Measurements from ENCODE around the gene SHB. TPM values are rescaled to one million over a fixed set of nuclear protein-coding genes. Genes with fewer than 3 reads are reported as not detected.

The SHB gene
- polyA plus RNA-seq, 4 donors, result 14.8 to 24.6 (median 15.7) TPM

DNA sequence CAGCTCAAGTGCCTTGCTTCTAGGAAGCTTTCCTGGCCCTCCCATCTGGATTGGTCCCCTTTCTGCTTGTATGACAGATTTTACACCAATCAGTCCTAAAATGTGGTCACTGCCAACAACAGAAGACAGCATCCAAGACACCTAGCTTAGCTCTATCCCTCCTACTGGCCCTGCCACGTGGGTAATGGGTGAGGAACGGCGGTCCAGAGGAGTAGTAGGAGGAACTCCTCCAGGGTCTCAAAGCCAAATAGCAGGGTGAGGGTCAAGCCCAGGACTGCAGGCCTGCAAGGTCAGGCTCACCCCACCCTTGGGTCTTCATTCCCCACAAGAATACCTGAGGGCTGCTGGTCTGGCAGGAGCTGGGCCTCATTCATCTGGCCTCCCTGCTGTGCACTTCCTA is 108.4 kb downstream of the SHB start:
- no peak for DNase-seq (ENCODE audit: low read depth in 4 of 4, low spot score in 3 of 4)

DNA sequence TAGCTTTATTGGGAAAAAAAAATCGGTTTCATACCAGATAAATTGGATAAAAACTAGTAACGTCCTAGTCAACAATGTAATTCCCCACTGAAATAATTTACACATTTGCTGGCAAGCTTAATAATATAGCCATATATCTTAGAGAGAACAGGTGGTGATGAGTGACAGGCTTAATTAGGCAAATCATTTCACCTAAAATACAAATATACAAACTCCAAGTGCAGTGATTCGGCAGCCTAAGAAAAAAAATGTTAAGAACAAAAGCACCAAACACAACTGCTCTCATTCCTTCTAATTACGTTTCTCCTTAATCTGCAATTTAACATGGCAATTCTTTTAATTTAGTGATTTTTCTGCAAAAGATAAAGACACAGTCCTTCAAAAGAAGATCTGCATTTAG is 109.1 kb downstream of the SHB start:
- DNase-seq (ENCODE audit: low read depth in 4 of 4, low spot score in 3 of 4), result no peak

DNA sequence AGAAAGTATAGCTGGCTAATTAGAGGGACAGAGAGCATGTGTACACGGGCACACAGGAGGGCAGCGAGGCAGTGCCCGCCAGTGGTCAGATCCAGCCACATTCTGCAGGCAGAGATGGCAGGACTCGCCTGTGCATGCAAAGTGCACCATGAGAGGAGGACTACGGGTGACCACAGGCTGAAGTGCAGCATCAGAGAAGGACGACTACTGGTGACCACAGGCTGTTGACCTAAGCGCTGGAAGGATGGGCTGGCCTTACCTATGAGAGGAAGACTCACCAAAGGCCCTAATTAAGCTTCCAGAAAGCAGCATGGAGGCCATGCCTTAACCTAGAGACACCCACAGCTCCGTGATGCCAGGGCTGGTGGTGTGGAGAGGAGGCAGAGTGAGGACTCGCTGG is 110.9 kb downstream of the SHB start:
- DNase-seq (ENCODE audit: low read depth in 4 of 4, low spot score in 3 of 4), result no peak

DNA sequence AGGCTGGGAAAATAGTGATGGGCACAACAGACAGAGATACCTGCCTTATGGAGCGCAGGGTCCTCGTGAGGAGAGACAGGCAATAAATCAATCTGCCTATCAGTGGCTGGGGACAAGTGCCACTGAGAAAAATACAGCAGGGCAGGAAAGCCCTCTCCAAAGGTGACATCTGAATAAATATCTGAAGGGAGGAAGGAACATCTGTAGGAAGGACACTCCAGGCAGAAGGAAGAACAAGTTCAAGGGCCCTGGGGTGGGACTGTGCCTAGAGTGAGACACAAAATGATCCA is 111.4 kb downstream of the SHB start:
- no peak for DNase-seq (ENCODE audit: low read depth in 4 of 4, low spot score in 3 of 4)

DNA sequence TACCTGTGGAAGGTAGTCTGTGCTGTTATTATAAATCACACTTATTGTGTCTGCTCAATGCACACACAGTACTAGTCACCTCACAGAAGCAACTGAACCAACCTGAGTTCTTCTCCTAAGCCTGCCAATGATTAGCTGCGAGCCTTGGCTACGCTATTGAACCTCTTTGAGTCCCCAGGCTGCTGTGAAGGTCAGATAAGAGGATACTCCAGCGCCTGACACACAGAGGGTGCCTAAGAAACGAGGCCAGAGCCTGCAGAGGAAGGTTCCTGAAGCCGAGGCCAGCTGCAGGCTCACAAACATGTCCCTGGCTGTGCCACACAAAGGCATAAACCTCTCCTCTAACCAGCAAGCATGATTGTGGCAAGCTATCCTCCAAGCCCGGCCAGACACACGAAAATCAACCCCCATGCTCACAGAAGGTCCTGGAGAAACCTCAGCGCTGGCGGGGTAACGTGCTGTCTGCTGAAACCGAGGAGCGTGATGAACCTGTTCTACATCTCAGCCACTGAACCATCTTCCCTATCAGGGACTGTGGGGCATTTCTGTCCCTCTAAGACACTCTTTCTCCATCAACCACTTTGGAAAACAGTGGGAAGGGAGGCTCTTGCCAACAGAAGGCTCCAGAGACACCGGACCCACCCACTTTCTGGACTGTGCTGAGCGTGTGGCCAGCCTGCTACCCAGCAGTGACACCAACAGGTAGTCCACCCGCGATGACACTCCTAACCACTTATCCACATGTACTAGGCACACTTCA is 111.9 kb downstream of the SHB start:
- no peak for DNase-seq (ENCODE audit: low read depth in 4 of 4, low spot score in 3 of 4)

DNA sequence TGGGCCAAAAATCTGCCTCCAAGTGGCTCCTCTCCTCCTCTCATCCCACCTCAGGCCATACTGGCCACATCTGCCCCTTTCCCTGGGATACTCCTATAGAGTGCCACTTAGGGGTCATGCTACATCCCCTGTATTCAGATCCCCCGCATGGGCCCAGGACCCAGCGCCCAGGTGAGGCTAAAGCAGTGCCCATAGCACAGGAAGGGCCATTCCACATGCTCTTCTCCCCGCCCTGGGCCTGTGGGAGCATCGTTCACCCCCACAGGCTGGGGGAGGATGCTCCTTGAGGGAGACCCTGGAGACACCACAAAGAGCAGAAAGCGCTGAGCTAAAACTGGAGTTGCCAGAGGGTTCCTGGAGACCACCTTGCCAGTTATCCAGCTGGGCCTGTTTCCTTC is 112.6 kb downstream of the SHB start:
- DNase-seq (ENCODE audit: low read depth in 4 of 4, low spot score in 3 of 4), result no peak

DNA sequence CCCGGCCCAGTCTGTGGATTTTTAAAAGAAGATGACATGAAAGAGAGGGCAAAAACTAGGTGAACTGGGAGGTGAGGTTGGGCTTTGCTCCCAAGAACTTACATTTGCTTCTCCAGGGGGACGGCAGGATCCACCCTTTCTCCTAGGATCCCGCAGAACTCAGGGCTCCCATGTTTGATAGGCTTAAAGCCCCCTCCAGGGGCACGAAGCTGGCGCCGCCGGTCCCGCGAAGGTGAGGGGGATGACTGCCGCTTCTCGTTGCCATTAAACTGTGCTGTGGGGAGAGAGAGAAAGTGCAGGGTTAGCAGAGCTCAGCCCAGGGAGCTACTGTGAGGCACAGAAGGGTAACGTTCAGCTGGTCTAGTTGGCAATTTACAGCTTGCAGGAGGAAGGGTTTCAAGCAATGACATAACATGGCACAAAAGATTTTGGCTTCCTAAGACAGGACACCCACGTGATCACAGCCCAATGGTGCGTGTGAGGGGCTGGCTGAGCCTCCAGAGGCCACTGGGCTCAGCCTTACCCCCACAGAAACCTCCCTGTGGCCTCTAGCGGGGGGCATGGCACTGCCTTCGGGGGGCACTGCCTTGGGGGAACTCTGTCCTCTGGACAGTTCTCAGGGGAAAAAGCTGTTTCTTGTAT is 113.1 kb downstream of the SHB start:
- no peak for DNase-seq (ENCODE audit: low read depth in 4 of 4, low spot score in 3 of 4)

DNA sequence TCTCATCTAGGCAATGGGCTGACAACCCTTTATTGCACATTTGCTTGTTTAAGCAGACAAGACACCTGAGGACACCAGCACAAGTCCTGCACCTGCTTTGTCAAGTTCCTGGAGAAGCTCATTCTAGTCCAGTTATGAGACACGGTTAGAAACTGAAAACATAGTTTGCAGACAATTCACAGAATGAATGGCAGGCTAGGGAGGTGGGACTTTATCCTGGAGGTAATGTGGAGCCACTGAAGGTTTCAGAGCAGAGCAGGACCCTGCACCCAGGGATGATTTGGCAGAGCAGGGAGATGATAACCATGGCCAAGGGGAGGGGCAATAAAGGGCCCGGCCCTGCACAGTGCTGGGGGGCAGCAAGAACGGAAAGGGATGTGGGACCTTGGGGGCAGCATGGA is 114.4 kb downstream of the SHB start:
- no peak for DNase-seq (ENCODE audit: low read depth in 4 of 4, low spot score in 3 of 4)

DNA sequence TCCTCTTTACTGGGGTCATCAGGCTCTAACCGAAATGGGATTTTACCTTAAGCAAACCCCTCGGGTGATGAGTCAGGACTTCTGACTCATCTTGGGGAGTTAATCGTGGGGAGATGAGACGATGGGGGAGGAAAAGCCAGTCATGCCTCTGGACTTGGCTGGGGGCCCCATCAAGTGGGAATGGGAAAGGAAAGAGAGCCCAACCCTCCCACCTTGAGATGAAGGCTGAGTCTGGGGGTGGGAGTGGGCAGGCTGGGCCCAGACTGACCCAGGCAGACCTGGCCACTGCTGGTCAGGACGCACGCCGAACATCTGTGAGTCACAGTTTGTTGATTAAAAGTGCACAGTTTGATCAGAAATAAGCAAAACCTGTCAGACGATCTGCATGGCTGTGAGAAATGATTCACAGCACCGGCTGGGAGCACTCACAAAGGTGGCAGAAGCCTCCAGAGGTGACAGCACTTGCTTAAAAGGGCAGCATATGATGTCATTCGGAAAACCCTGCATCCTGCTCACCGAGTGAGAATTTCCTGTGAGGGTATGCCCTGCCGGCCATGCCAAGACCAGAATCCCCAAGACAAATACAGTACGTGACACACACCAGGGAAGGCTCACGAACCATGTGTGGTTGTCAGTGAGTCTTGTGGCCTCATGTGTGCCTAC is 115.1 kb downstream of the SHB start:
- no peak for DNase-seq (ENCODE audit: low read depth in 4 of 4, low spot score in 3 of 4)

DNA sequence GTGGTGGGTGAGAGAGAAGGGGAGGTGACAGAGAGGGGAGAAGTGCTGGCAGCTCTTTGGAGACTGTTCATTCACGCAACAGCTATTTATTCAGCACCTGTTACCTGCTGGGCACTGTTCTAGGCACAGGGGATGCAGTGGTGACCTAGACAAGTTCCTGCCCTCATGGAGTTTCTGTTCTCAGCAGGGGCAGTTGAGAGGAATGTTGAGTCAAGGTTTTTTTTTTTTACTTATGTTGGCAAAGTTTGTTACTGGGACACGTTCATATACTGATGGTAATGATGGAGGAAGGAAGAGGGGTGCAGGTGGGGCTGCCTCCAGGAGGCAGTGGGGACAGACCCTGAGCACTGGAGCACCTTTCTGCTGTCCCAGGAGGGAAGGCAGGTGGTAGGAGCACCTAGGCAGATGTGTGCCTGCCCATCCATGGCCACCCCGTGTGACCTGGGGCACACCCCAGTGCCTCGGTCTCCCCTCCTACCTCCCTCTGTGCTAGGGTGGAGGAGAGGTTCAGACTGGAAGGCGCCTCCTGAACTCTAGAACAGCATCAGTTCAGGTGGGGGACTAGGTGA is 115.7 kb downstream of the SHB start:
- DNase-seq (ENCODE audit: low read depth in 4 of 4, low spot score in 3 of 4), result no peak

DNA sequence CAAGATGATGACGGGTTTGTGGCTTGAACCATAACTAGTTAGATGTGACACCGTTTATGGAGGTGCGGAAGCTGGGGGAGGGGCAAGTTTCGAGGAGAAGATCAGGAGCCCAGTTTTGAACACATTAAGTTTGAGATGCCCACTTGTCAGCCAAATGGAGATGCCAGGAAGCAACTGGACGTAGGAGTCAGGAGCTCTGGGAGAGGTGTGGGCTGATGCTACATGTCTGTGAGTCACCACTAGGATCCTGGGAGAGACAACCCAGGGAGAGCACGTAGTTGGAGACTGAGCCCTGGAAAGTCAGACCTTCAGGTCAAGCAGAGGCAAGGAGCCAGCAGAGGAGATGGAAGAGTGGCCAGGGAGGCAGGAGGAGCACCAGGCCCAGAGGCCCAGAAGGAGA is 116.3 kb downstream of the SHB start:
- DNase-seq (ENCODE audit: low read depth in 4 of 4, low spot score in 3 of 4), result no peak

DNA sequence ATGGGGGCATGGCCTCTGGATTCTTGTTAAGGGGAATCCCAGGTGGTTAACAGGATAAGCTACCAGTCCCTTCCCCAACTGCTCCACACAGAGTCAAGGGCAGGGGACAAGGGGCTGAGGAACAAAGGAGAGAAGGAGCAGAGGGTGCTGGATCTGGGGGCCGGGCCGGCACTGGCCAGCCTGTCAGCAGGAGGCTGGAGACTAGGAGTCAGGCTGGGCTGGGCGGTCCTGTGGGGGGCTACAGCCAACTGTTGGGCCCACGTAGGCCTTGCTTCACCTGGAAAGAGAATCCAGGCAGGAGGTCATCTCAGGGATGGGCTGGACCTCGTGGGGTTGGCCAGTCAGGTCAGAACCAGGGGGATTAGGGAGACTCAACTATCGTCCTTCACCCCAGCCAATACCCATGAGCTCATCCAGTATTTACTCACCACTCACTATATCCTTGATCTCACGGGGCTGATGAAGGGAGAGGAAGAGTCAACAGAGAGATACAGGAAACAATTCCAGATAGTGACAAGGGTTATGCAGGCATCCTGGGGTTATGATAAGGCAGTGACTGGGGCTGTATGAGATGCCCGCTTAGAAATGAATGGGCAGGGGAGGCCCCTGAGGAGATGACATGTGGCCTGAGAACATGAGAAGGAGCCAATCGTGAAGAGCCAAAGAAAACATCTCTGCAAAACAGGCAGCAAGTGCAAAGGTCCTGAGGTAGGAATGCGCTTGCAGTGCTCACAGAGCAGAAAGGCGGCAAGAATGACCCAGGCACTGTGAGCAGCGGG is 117.2 kb downstream of the SHB start:
- no peak for DNase-seq (ENCODE audit: low read depth in 4 of 4, low spot score in 3 of 4)

DNA sequence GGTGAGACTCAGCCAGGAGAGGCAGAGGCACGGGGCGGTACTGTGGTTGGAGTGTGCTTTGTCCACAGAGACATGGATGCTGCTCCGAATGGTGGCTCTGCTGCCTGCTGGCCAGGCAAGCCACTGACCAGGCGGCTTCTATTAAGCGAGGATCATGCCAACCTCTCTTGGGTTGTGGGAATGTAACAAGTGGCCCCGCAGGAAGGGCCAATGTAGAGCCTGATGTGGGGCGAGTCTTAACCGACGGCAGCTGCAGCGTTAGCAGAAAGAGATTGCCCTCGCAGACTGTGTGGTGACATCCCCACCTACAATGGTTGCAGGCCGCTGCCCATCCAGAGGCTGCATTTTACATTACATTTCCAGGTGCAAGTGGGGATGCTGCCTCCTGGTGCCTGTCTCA is 118.5 kb downstream of the SHB start:
- no peak for DNase-seq (ENCODE audit: low read depth in 4 of 4, low spot score in 3 of 4)

DNA sequence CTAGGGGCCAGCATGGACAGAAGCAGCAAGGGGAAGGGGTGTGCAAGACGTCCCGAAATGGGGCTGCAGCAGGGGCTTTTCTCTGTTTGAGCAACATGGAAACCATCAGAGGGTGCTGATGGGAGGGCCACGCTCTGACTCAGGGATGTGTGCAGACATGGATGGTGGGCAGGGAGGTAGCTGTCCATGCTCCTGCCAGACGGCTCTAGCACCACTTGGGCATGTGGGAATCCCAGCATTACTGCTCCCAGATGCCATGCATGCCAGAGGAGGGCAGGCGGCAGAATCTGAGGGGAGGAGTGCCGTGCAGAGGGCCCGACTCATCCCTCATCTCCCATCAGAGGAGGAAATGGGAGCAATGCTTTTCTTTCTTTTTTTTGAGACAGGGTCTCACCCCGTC is 119.5 kb downstream of the SHB start:
- no peak for DNase-seq (ENCODE audit: low read depth in 4 of 4, low spot score in 3 of 4)

DNA sequence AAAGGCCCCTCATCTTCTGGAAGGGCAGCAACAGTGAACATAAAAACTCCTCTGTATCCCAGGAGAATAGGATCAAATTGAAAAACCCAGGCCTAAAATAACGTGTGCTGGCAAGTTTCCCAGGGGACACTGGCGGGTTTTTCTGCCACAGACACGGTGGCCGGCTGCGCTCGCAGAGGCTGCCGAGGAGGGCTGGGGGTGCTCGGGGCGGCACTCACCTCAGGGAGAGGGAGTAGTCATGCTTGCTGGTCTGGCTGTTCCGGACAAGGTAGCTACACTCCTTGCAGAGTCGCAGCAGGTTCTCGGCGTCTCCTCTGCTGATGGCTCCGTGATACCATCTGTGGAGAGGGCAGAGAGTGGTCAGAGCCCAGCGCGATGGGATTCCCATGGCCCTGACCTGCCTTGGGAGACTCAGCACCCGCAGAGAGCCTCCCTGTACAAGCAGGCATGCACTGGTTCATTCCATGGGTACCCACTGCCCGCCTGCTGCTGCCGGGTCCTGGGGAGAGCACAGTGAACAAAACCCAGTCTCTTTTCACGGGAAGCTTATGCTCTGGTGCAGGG is 120.5 kb downstream of the SHB start:
- DNase-seq (ENCODE audit: low read depth in 4 of 4, low spot score in 3 of 4), result no peak

DNA sequence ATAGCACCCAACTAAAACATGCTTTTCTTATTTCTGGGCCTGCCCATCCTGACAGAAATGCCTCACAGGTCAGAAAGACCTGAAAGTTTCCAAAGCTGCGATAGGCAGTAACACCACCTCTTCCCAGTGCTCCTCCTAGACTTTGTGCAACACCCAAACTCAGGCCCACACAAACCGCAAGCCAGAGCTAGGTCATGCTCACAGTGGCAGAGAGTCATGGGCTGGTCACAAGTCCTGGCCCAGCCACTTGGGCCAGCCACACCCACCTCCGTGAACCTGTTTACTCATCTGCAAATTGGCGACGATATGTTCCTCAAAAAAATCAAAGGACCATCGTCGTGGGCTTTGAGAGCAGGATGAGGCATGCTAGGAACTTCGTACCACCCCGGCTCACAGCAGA is 121.0 kb downstream of the SHB start:
- no peak for DNase-seq (ENCODE audit: low read depth in 4 of 4, low spot score in 3 of 4)

DNA sequence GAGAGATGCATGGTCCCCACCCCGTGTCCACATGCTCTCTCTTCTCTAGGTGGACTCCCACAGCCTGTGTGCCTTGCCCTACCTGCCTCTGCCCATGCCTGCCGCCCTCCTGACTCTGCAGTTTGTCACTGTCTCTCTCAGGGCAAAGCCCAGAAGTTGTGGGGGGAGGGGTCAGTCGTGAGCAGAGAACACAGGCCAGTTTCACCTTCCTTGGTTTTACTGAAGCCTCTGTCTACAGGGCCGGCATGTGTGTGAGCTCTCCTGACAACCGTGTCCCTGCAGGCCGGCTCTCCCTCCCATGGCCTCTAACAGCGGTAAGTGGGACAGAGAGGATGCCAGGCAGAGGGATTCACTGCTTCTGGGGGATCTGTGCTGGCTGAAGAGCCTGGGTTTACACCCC is 121.6 kb downstream of the SHB start:
- DNase-seq (ENCODE audit: low read depth in 4 of 4, low spot score in 3 of 4), result no peak

DNA sequence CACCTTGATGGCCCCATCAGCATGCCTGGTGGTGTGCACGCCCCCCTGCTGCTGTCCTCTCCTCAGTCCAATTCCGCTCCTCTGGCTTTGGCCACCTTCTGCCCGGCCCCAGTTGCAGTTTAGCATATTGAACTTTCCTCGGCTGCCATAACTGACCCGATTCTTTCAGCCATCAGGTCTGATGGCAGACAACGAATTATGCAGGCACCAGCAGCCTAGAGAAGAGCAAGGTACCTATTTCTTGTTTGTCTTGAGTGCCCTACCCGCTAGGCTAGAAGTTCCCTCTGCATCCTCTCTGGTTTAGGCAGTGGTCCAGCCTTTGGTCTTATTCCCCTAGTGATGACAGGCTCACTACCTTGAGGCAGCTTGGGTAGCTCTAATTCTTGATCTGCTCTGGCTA is 122.1 kb downstream of the SHB start:
- no peak for DNase-seq (ENCODE audit: low read depth in 4 of 4, low spot score in 3 of 4)

DNA sequence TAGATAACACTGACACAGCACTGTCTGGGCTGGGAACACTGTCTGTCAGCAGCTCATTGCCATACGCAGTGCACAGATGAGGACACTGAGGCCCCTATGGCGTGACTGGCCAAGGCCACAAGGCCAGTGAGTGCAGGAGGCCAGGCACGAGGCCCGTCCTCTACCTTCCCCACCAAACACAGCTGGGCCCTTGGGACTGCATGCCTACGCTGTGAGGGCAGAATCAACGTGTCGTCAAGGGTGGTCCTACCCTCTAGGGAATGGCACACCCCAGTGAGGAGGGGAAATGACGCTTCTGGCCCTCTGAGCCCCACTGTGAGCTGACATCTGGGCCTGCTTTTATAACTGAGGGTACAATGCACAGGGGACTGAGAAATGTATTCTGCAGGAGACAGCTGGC is 123.0 kb downstream of the SHB start:
- DNase-seq (ENCODE audit: low read depth in 4 of 4, low spot score in 3 of 4), result no peak

DNA sequence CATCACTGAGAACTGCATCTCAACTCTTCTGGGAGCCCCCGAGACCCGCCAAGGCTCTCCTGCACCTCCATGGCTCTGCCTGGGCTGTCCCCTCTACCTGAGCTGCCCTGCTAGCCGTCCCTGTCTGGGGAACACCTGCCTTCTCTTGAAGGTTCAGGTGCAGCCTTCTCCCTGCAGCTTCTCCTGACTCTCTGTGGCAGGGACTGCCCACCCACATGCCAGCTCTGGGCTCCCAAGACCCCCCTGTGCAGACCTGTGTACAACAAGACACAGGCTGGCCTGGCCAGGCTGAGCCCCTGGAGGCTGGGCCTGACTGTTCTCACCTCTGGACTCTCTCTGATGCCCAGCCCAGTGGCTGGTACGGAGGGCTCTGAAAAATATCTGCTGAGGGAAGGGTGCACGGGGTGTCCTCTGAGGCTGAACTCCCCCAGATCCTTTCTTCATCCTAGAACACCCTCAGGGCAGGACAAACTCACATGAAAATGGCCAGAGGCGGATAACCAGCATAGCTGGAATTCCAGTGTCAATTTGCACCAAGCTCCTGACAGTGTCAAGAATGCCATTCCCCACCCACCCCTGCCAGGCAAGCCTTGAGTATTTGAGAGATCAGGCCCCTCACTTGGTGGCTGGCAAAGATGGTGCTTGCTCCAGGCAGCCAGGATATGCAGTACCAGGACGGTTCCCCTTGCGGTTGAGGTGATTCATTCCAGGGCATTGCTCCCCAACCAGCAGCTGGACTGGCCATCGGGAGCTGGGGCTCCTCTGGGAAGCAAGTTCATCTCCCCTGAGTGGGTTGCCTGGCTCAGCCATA is 124.2 kb downstream of the SHB start:
- DNase-seq (ENCODE audit: low read depth in 4 of 4, low spot score in 3 of 4), result no peak

Measured in right renal pelvis (tissue), 4 donors.